Measurements from ENCODE around the gene PEMT.

The PEMT gene

GRCh38 chr17:17595755-17596154 is 4.2 kb upstream of the PEMT start:
- H3K9me3 ChIP-seq (ENCODE audit: severe bottlenecking), result no peaks in the 10 kb centered on the region
- H3K36me3 ChIP-seq (ENCODE audit: low read depth), result no peaks in the 10 kb centered on the region
- peaks cover 4% of the 10 kb centered on the region for H3K4me1 ChIP-seq (ENCODE audit: insufficient read depth, poor library complexity, severe bottlenecking)
- H3K27me3 ChIP-seq (ENCODE audit: insufficient read depth, poor library complexity, severe bottlenecking), result no peaks in the 10 kb centered on the region
- no peak overlapping the region for H3K27ac ChIP-seq (ENCODE audit: poor library complexity, severe bottlenecking)
- no peak for ATAC-seq (ENCODE audit: low read depth)
- TF ChIP-seq CTCF (IDR thresholded peaks at IDR 0.05; ENCODE audit: poor library complexity, severe bottlenecking), result no peak
- H3K4me3 ChIP-seq (ENCODE audit: severe bottlenecking), result no peak overlapping the region
- no peak for DNase-seq (ENCODE audit: low spot score)

- H3K27me3 ChIP-seq (ENCODE audit: insufficient read depth, poor library complexity, severe bottlenecking), result no peaks in the 10 kb centered on the region
- H3K9me3 ChIP-seq (ENCODE audit: severe bottlenecking), result no peaks in the 10 kb centered on the region
- no peak for TF ChIP-seq CTCF (IDR thresholded peaks at IDR 0.05; ENCODE audit: poor library complexity, severe bottlenecking)
- no peak overlapping the region for H3K4me3 ChIP-seq (ENCODE audit: severe bottlenecking)
- H3K36me3 ChIP-seq (ENCODE audit: low read depth), result no peaks in the 10 kb centered on the region
- peaks cover 7% of the 10 kb centered on the region for H3K4me1 ChIP-seq (ENCODE audit: insufficient read depth, poor library complexity, severe bottlenecking)
- peak overlapping the region; percentile 62 for H3K27ac ChIP-seq (ENCODE audit: poor library complexity, severe bottlenecking)
- ATAC-seq (ENCODE audit: low read depth) (no peak), DNase-seq (ENCODE audit: low spot score) (no peak)
Observed at GRCh38 chr17:17593222-17593620, 1.7 kb upstream of the PEMT start.

- ATAC-seq (ENCODE audit: low read depth), result no peak
- TF ChIP-seq CTCF (IDR thresholded peaks at IDR 0.05; ENCODE audit: poor library complexity, severe bottlenecking), result no peak
Observed at GRCh38 chr17:17590883-17591354, 589 bp downstream of the PEMT start.

GRCh38 chr17:17590141-17590751 is 1.3 kb downstream of the PEMT start:
- H3K4me3 ChIP-seq (ENCODE audit: severe bottlenecking), result peak overlapping the region; percentile 80
- no peak for DNase-seq (ENCODE audit: low spot score)
- no peak for ATAC-seq (ENCODE audit: low read depth)
- H3K9me3 ChIP-seq (ENCODE audit: severe bottlenecking), result no peaks in the 10 kb centered on the region
- no peak for TF ChIP-seq CTCF (IDR thresholded peaks at IDR 0.05; ENCODE audit: poor library complexity, severe bottlenecking)
- peak overlapping the region; percentile 62 for H3K27ac ChIP-seq (ENCODE audit: poor library complexity, severe bottlenecking)
- H3K27me3 ChIP-seq (ENCODE audit: insufficient read depth, poor library complexity, severe bottlenecking), result no peaks in the 10 kb centered on the region
- peaks cover 7% of the 10 kb centered on the region for H3K4me1 ChIP-seq (ENCODE audit: insufficient read depth, poor library complexity, severe bottlenecking)
- no peaks in the 10 kb centered on the region for H3K36me3 ChIP-seq (ENCODE audit: low read depth)

More at GRCh38 chr17:17590883-17591354, 589 bp downstream of the PEMT start:
- no peak for DNase-seq (ENCODE audit: low spot score)
- no peaks in the 10 kb centered on the region for H3K27me3 ChIP-seq (ENCODE audit: insufficient read depth, poor library complexity, severe bottlenecking)
- peak overlapping the region; percentile 80 for H3K4me3 ChIP-seq (ENCODE audit: severe bottlenecking)
- peak overlapping the region; percentile 62 for H3K27ac ChIP-seq (ENCODE audit: poor library complexity, severe bottlenecking)
- H3K9me3 ChIP-seq (ENCODE audit: severe bottlenecking), result no peaks in the 10 kb centered on the region
- H3K4me1 ChIP-seq (ENCODE audit: insufficient read depth, poor library complexity, severe bottlenecking), result peaks cover 7% of the 10 kb centered on the region
- no peaks in the 10 kb centered on the region for H3K36me3 ChIP-seq (ENCODE audit: low read depth)

GRCh38 chr17:17587614-17588337 is 3.7 kb downstream of the PEMT start:
- no peaks in the 10 kb centered on the region for H3K9me3 ChIP-seq (ENCODE audit: severe bottlenecking)
- no peak overlapping the region for H3K27ac ChIP-seq (ENCODE audit: poor library complexity, severe bottlenecking)
- TF ChIP-seq CTCF (IDR thresholded peaks at IDR 0.05; ENCODE audit: poor library complexity, severe bottlenecking), result no peak
- ATAC-seq (ENCODE audit: low read depth) (no peak), DNase-seq (ENCODE audit: low spot score) (no peak)
- no peak overlapping the region for H3K4me3 ChIP-seq (ENCODE audit: severe bottlenecking)
- H3K4me1 ChIP-seq (ENCODE audit: insufficient read depth, poor library complexity, severe bottlenecking), result peaks cover 4% of the 10 kb centered on the region
- H3K36me3 ChIP-seq (ENCODE audit: low read depth), result no peaks in the 10 kb centered on the region
- no peaks in the 10 kb centered on the region for H3K27me3 ChIP-seq (ENCODE audit: insufficient read depth, poor library complexity, severe bottlenecking)

All from RWPE2 (cell line).